Measurements from ENCODE around the gene RAI14. TPM values are rescaled to one million over a fixed set of nuclear protein-coding genes. Genes with fewer than 3 reads are reported as not detected.

Gene RAI14
- total RNA-seq, 1 experiment from 2014 or later, result 133 TPM

DNA sequence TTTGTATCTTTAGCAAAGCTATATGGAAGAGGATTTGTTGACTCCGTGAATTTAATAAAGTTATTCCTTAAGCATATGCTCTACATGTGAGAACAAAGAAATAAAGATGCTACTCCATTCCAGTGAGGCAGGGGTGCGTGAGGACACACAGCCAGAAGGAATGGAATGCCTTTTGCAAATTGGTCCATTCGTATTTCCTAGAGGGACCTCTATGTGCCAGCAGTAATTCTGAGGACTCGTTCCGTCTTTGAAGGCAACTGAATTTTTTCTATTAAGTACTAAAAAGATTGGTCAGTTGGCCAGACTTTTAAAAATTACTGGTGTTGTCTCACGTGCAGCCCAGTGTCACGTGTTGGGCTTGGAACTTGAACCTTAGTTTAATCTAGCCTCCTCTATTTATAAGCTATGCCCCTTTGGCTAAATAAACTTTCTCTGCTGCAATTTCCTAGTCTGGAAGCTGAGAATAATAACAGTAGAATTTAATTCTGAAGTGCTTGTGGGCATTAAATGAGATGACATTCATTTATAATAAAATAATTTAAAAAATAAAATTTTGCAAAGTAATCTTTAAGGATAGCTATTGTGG, 13.9 kb downstream of the RAI14 start:
- CTCF ChIA-PET, result interaction anchor here (0.5 to 0.6 kb wide), 2 partner anchors 50 to 78 kb away, joined by 3 to 4 read pairs; no protein-coding TSS in a partner anchor
- Histone ChIP-seq H3K9me2 (ENCODE audit: insufficient read depth) (no peaks in the 10 kb centered on the region; the same call in 1 of the 2 replicates), H3K4me3 (no peak overlapping the region), H3K4me2 (no peak overlapping the region), H3K4me1 (replicated peaks; ENCODE audit: insufficient read depth) (peaks cover 36% of the 10 kb centered on the region), H2AFZ (no peak overlapping the region), H3K27me3 (ENCODE audit: insufficient read depth, low read depth) (no peaks in the 10 kb centered on the region), H3K79me2 (ENCODE audit: low read depth) (peaks cover 100% of the 10 kb centered on the region), H4K20me1 (ENCODE audit: insufficient read depth) (peaks cover 55% of the 10 kb centered on the region), H3K9me3 (ENCODE audit: insufficient read depth, low read depth) (no peaks in the 10 kb centered on the region), H3F3A (ENCODE audit: insufficient read depth, low read depth) (peaks cover 44% of the 10 kb centered on the region), H3K27ac (0 out of 2 replicates have a peak overlapping the region, but pooled peaks have one; percentile 0), H3K36me3 (ENCODE audit: low read depth) (peaks cover 57% of the 10 kb centered on the region)
- POLR2A ChIA-PET (ENCODE audit: unreplicated experiment), result no interaction called here
- no peak for DNase-seq
- TF ChIP-seq EZH2 (IDR thresholded peaks at IDR 0.05; ENCODE audit: low read depth), result no peak
- TF ChIP-seq, protein P1, sequence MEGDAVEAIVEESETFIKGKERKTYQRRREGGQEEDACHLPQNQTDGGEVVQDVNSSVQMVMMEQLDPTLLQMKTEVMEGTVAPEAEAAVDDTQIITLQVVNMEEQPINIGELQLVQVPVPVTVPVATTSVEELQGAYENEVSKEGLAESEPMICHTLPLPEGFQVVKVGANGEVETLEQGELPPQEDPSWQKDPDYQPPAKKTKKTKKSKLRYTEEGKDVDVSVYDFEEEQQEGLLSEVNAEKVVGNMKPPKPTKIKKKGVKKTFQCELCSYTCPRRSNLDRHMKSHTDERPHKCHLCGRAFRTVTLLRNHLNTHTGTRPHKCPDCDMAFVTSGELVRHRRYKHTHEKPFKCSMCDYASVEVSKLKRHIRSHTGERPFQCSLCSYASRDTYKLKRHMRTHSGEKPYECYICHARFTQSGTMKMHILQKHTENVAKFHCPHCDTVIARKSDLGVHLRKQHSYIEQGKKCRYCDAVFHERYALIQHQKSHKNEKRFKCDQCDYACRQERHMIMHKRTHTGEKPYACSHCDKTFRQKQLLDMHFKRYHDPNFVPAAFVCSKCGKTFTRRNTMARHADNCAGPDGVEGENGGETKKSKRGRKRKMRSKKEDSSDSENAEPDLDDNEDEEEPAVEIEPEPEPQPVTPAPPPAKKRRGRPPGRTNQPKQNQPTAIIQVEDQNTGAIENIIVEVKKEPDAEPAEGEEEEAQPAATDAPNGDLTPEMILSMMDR (conservative IDR thresholded peaks at IDR 0.05), result no peak
- BruUV-seq (replicated peaks), result no TSS peak
- intact Hi-C loops (cut with micrococcal nuclease; ENCODE audit: unreplicated experiment), result loop anchor here (5.0 kb wide), 1 partner anchor 67 kb away; no protein-coding TSS in a partner anchor

DNA sequence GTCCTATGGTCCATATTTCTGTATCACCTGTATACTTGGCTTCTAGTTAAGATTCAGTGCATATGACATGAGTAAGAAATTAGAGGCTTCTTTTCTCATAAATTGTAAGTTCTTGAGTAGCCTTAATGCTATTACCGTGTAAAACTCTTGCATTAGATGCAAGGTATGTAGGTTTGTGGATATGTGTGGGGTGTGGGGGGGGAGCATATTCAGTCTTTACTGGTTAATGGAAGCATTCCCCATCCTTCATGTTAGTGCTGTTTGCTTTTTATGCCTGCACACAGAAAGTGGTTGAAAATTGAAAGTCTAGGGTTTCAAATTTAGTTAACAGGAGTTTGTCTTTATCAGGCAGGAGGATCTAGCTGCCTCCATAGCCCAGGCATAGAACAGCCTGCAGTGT, 16.1 kb downstream of the RAI14 start:
- H3K79me2 ChIP-seq (ENCODE audit: low read depth), result peaks cover 100% of the 10 kb centered on the region
- DNase-seq, result no peak
- no peaks in the 10 kb centered on the region; the same call in 1 of the 2 replicates for H3K9me2 ChIP-seq (ENCODE audit: insufficient read depth)
- TF ChIP-seq EZH2 (IDR thresholded peaks at IDR 0.05; ENCODE audit: low read depth), result no peak
- TF ChIP-seq, protein P1 (conservative IDR thresholded peaks at IDR 0.05), result no peak
- H4K20me1 ChIP-seq (ENCODE audit: insufficient read depth), result peaks cover 38% of the 10 kb centered on the region
- intact Hi-C loops (cut with micrococcal nuclease; ENCODE audit: unreplicated experiment), result loop anchor here (5.0 kb wide), 1 partner anchor 65 kb away; no protein-coding TSS in a partner anchor
- no peak overlapping the region for H2AFZ ChIP-seq
- no peak overlapping the region for H3K4me3 ChIP-seq
- BruUV-seq (replicated peaks), result no TSS peak
- ChIA-PET POLR2A (ENCODE audit: unreplicated experiment) (interaction anchor here (1.0 to 1.7 kb wide), 2 partner anchors 15 to 16 kb away, joined by 4 to 8 read pairs; partner anchors contain the start of gene RAI14), CTCF (interaction anchor here (2.0 kb wide), 1 partner anchor 87 kb away, joined by 7 read pairs; no protein-coding TSS in a partner anchor)
- H3K27me3 ChIP-seq (ENCODE audit: insufficient read depth, low read depth), result no peaks in the 10 kb centered on the region
- H3F3A ChIP-seq (ENCODE audit: insufficient read depth, low read depth), result peaks cover 47% of the 10 kb centered on the region
- 0 out of 2 replicates have a peak overlapping the region, but pooled peaks have one; percentile 66 for H3K27ac ChIP-seq
- no peaks in the 10 kb centered on the region for H3K9me3 ChIP-seq (ENCODE audit: insufficient read depth, low read depth)
- peaks cover 44% of the 10 kb centered on the region for H3K4me1 ChIP-seq (replicated peaks; ENCODE audit: insufficient read depth)
- H3K4me2 ChIP-seq, result peak overlapping the region; percentile 32
- peaks cover 51% of the 10 kb centered on the region for H3K36me3 ChIP-seq (ENCODE audit: low read depth)

DNA sequence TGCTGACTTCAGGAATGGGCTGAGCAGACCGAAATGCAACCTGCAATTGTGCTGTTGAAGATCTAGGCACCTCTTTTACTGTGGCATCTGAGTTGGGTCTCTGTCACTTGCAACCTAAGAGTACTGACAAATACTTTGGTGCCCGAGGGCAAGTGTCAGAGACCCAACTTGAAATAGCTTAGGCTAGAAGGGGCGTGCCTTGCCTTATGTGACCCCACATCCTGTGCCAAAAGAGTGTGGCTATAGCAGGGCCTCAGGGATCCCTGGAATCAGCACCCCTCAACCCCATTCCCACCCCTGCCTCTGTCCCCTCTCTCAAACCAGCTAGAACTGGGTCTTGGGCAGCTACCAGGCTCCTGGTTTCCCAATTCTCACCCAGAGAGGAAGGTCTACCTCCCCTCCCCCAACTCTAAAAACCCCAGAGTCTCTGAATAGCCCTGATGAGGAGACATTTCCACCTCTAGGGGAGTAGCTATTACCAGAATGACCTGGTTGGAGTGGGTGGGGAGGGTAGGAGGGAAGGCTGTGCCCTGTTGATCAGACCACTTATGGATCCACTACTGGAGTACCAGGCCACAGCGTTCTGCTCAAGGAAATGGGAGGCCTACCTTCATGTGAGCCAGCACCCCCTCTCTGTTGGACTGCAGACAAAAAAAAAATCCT, 17.5 kb downstream of the RAI14 start:
- TF ChIP-seq, protein P1 (conservative IDR thresholded peaks at IDR 0.05), result no peak
- TF ChIP-seq EZH2 (IDR thresholded peaks at IDR 0.05; ENCODE audit: low read depth), result no peak
- Histone ChIP-seq H3F3A (ENCODE audit: insufficient read depth, low read depth) (peaks cover 43% of the 10 kb centered on the region), H2AFZ (no peak overlapping the region), H3K4me1 (replicated peaks; ENCODE audit: insufficient read depth) (peaks cover 44% of the 10 kb centered on the region), H3K27me3 (ENCODE audit: insufficient read depth, low read depth) (no peaks in the 10 kb centered on the region), H3K4me3 (no peak overlapping the region), H3K36me3 (ENCODE audit: low read depth) (peaks cover 45% of the 10 kb centered on the region), H3K27ac (peak overlapping the region; percentile 66), H3K4me2 (peak overlapping the region; percentile 32), H3K9me3 (ENCODE audit: insufficient read depth, low read depth) (no peaks in the 10 kb centered on the region), H4K20me1 (ENCODE audit: insufficient read depth) (peaks cover 30% of the 10 kb centered on the region), H3K9me2 (ENCODE audit: insufficient read depth) (no peaks in the 10 kb centered on the region; the same call in 1 of the 2 replicates), H3K79me2 (ENCODE audit: low read depth) (peaks cover 100% of the 10 kb centered on the region)
- CTCF ChIA-PET, result no interaction called here
- intact Hi-C loops (cut with micrococcal nuclease; ENCODE audit: unreplicated experiment), result loop anchor here (1.0 to 5.0 kb wide), 3 partner anchors 10 to 64 kb away; no protein-coding TSS in a partner anchor
- POLR2A ChIA-PET (ENCODE audit: unreplicated experiment), result interaction anchor here (0.5 to 1.2 kb wide), 3 partner anchors 9 to 166 kb away, joined by 3 to 13 read pairs (median 5); partner anchors contain the start of gene TTC23L
- BruUV-seq (replicated peaks), result TSS peak; percentile 85
- DNase-seq, result peak in 1 of 2 experiments; percentile 48
